COR-L47 (cell line): ENCODE measurements around the gene R3HCC1L.

Experiments used
- DNase-seq: peaks from one replicate; lab custom pipeline; 2025; lab: John Stamatoyannopoulos, UW

R3HCC1L gene

GRCh38 chr10:98231417-98231816 lies 97.0 kb downstream of the R3HCC1L start:
- no peak for DNase-seq

- DNase-seq: no peak
Measured at GRCh38 chr10:98235846-98236245, 101.4 kb downstream of the R3HCC1L start.

GRCh38 chr10:98236862-98237261 lies 102.4 kb downstream of the R3HCC1L start:
- no peak for DNase-seq

- DNase-seq: no peak
Measured at GRCh38 chr10:98238391-98238790, 103.9 kb downstream of the R3HCC1L start.

- no peak for DNase-seq
Measured at GRCh38 chr10:98240524-98240923, 106.1 kb downstream of the R3HCC1L start.

GRCh38 chr10:98242823-98243222 lies 108.4 kb downstream of the R3HCC1L start:
- DNase-seq: no peak

GRCh38 chr10:98244141-98244540 lies 109.7 kb downstream of the R3HCC1L start:
- no peak for DNase-seq

GRCh38 chr10:98244586-98244985 lies 110.1 kb downstream of the R3HCC1L start:
- no peak for DNase-seq

- DNase-seq: no peak
Measured at GRCh38 chr10:98246911-98247805, 112.7 kb downstream of the R3HCC1L start.

GRCh38 chr10:98248018-98248417 lies 113.6 kb downstream of the R3HCC1L start:
- DNase-seq: no peak

- no peak for DNase-seq
Measured at GRCh38 chr10:98249134-98249533, 114.7 kb downstream of the R3HCC1L start.

GRCh38 chr10:98251399-98251798 lies 116.9 kb downstream of the R3HCC1L start:
- DNase-seq: no peak

GRCh38 chr10:98252464-98252863 lies 118.0 kb downstream of the R3HCC1L start:
- no peak for DNase-seq

GRCh38 chr10:98253499-98253898 lies 119.0 kb downstream of the R3HCC1L start:
- DNase-seq: no peak

GRCh38 chr10:98254234-98254974 lies 119.9 kb downstream of the R3HCC1L start:
- no peak for DNase-seq

GRCh38 chr10:98255146-98255877 lies 120.9 kb downstream of the R3HCC1L start:
- no peak for DNase-seq

GRCh38 chr10:98256692-98257091 lies 122.2 kb downstream of the R3HCC1L start:
- DNase-seq: no peak

- DNase-seq: no peak
Measured at GRCh38 chr10:98257198-98257597, 122.7 kb downstream of the R3HCC1L start.

GRCh38 chr10:98257961-98258360 lies 123.5 kb downstream of the R3HCC1L start:
- no peak for DNase-seq

GRCh38 chr10:98258683-98259454 lies 124.4 kb downstream of the R3HCC1L start:
- no peak for DNase-seq

GRCh38 chr10:98259606-98260315 lies 125.3 kb downstream of the R3HCC1L start:
- DNase-seq: no peak
